ENCODE measurements around the gene PTP4A2. TPM values are rescaled to one million over a fixed set of nuclear protein-coding genes. Genes with fewer than 3 reads are reported as not detected.

Gene PTP4A2
- total RNA-seq, 1 donor from 2014 or later, result 249 TPM

DNA sequence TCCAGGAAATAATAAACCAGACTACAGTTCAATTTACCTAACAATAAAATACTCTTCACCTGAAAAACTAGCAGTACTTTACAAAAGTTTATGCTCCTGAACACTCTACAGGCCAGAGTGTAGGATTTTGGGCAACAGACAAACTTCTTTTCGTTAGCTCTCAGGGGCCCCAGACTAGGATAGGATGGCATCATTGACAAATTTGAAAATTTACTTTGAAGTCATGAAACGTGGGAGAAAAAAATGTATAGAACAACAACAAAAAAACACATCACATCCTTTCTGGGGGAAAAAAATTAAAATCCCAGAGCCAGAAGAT, 1.2 kb downstream of the PTP4A2 start:
- TF ChIP-seq CTCF (IDR thresholded peaks at IDR 0.05), result no peak
- Mint-ChIP-seq H3K9me3 (no peaks in the 10 kb centered on the region), H3K36me3 (ENCODE audit: low read depth) (peaks cover 16% of the 10 kb centered on the region), H3K4me3 (peak overlapping the region; percentile 91), H3K4me1 (peaks cover 77% of the 10 kb centered on the region), H3K27me3 (no peaks in the 10 kb centered on the region), H3K27ac (peak overlapping the region; percentile 92)
- intact Hi-C loops (cut with micrococcal nuclease), result loop anchor here (2.0 to 10.0 kb wide), 7 partner anchors 16 to 880 kb away; partner anchors contain the start of genes ADGRB2, MARCKSL1, S100PBP and SPOCD1
- ATAC-seq (ENCODE audit: low read depth) (no peak), DNase-seq (no peak)
- ChIA-PET POLR2A (interaction anchor here (0.6 to 10.4 kb wide), 10 partner anchors 11 to 148 kb away, joined by 3 to 235 read pairs (median 12); no protein-coding TSS in a partner anchor), CTCF (interaction anchor here (4.0 to 4.5 kb wide), 2 partner anchors 19 to 26 kb away, joined by 68 to 75 read pairs; no protein-coding TSS in a partner anchor)

DNA sequence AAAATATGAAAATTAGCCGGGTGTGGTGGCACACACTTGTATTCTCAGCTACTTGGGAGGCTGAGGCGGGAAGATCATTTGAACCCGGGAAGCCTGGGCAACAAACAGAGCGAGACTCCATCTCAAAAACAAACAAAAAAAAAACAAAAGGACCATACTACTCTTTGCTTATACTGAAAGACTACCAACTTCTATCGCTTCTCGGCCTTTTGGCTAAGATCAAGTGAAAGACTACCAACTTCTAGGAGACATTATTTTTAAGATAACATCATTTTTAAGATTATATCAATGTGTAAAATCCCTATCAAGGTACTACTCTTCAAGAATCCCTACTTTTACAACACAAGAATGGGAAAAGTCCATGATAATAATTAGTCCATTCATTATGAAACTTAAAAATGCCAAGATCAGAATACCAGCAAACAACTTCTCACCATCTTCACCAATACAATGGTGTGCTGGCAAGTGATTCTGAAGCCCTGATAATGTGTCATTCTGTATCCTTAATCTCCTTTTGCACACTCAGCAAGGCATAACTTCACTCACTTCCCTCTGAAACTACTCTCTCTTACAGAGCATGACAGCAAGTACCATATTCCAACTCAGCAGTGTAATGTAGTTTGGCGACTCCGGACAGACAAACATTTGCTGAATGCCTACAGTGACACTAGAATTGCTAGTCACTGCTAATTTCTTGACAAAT, 1.7 kb downstream of the PTP4A2 start:
- no peaks in the 10 kb centered on the region for H3K27me3 Mint-ChIP-seq
- ChIA-PET CTCF (interaction anchor here (1.5 to 4.5 kb wide), 2 partner anchors 12 to 20 kb away, joined by 3 to 68 read pairs; no protein-coding TSS in a partner anchor), POLR2A (interaction anchor here (1.1 to 10.4 kb wide), 7 partner anchors 10 to 47 kb away, joined by 3 to 235 read pairs (median 8); no protein-coding TSS in a partner anchor)
- peak overlapping the region; percentile 91 for H3K4me3 Mint-ChIP-seq
- TF ChIP-seq CTCF (IDR thresholded peaks at IDR 0.05), result no peak
- H3K9me3 Mint-ChIP-seq, result no peaks in the 10 kb centered on the region
- H3K36me3 Mint-ChIP-seq (ENCODE audit: low read depth), result peaks cover 16% of the 10 kb centered on the region
- peaks cover 77% of the 10 kb centered on the region for H3K4me1 Mint-ChIP-seq
- H3K27ac Mint-ChIP-seq, result peak overlapping the region; percentile 92
- intact Hi-C loops (cut with micrococcal nuclease), result loop anchor here (2.0 to 10.0 kb wide), 7 partner anchors 16 to 881 kb away; partner anchors contain the start of genes ADGRB2, MARCKSL1, S100PBP and SPOCD1
- ATAC-seq (ENCODE audit: low read depth) (peak; percentile 5), DNase-seq (no peak)

GRCh38 chr1:31934706-31935629, 3.2 kb downstream of the PTP4A2 start:
- DNase-seq (no peak), ATAC-seq (ENCODE audit: low read depth) (no peak)
- peak overlapping the region; percentile 92 for H3K27ac Mint-ChIP-seq
- H3K36me3 Mint-ChIP-seq (ENCODE audit: low read depth), result peaks cover 21% of the 10 kb centered on the region
- peaks cover 87% of the 10 kb centered on the region for H3K4me1 Mint-ChIP-seq
- TF ChIP-seq CTCF (IDR thresholded peaks at IDR 0.05), result no peak
- peak overlapping the region; percentile 91 for H3K4me3 Mint-ChIP-seq
- no peaks in the 10 kb centered on the region for H3K27me3 Mint-ChIP-seq
- H3K9me3 Mint-ChIP-seq, result no peaks in the 10 kb centered on the region
- ChIA-PET POLR2A (interaction anchor here (0.6 to 4.8 kb wide), 14 partner anchors 9 to 306 kb away, joined by 3 to 36 read pairs (median 4); partner anchors contain the start of gene PEF1), CTCF (interaction anchor here (0.9 to 2.5 kb wide), 5 partner anchors 11 to 146 kb away, joined by 3 to 14 read pairs (median 4); no protein-coding TSS in a partner anchor)
- intact Hi-C loops (cut with micrococcal nuclease), result loop anchor here (2.0 to 10.0 kb wide), 6 partner anchors 22 to 882 kb away; partner anchors contain the start of genes ADGRB2, MARCKSL1, S100PBP and TMEM39B

DNA sequence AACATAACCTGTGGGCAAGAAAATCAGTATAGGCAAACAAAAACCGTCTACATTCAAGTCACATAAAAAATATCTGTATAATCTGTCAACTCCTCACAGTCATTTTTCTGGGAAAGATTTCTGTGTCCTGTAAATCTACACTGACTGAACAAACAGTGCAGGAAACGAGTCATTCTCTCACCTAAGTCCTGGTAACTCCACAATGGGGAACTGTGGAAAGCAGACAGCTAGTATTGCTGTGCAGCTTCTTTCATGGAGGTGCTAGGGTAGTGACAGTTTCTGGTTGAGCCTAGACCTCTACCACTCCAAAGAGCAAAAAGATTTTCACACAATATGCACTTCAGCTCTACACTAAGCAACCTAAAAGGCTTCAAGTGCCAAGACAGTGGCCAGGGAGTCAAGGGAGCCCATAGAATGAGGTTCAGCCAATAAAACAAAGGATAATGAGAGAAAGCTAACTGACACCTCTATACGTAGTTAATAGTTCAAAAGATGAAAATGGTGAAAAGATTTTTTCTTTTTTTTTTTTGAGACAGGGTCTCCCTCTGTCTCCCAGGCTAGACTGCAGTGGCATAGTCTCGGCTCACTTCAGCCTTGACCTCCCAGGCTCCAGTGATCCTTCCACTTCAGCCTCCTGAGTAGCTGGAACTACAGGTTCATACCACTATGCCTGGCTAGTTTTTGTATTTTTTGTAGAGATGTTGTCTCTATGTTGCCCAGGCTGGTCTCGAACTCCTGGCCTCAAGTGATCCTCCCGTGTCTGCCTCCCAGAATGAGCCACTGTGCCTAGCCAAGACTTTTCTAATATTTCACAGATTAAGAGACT, 5.5 kb downstream of the PTP4A2 start:
- POLR2A ChIA-PET, result interaction anchor here (0.6 to 2.1 kb wide), 6 partner anchors 12 to 170 kb away, joined by 3 to 8 read pairs (median 4); no protein-coding TSS in a partner anchor
- peaks cover 91% of the 10 kb centered on the region for H3K4me1 Mint-ChIP-seq
- H3K4me3 Mint-ChIP-seq, result peak overlapping the region; percentile 64
- DNase-seq, result no peak
- H3K9me3 Mint-ChIP-seq, result no peaks in the 10 kb centered on the region
- TF ChIP-seq CTCF (IDR thresholded peaks at IDR 0.05), result no peak
- H3K36me3 Mint-ChIP-seq (ENCODE audit: low read depth), result peaks cover 26% of the 10 kb centered on the region
- CTCF ChIA-PET, result interaction anchor here (1.0 to 2.0 kb wide), 2 partner anchors 31 to 144 kb away, joined by 4 to 6 read pairs; no protein-coding TSS in a partner anchor
- ATAC-seq (ENCODE audit: low read depth), result peak; percentile 8
- no peaks in the 10 kb centered on the region for H3K27me3 Mint-ChIP-seq
- H3K27ac Mint-ChIP-seq, result peak overlapping the region; percentile 84
- intact Hi-C loops (cut with micrococcal nuclease), result loop anchor here (10.0 kb wide), 1 partner anchor 402 kb away; the partner anchor contains the start of gene MARCKSL1

Measured in activated B cell treated with CpG ODN at 0.5 μM for 24 hours (primary cell).